Effector CD4-positive, alpha-beta T cell (primary cell): Measurements from ENCODE around the gene CDK11B.
"Not testable (repeated sequence)": the region's sequence is repeated elsewhere in the genome, so short reads cannot be mapped to it uniquely, and the experiment has no call there.

ENCODE experiments used
- DNase-seq: peaks from one replicate; pipeline ENCODE4 v3.0.0-alpha.2; 2020

CDK11B gene

GRCh38 chr1:1597275-1597930 lies 61.4 kb downstream of the CDK11B start:
- no peak for DNase-seq

GRCh38 chr1:1596493-1597274 lies 62.1 kb downstream of the CDK11B start:
- DNase-seq, result no peak

GRCh38 chr1:1595341-1595740 lies 63.5 kb downstream of the CDK11B start:
- not testable (repeated sequence) for DNase-seq

GRCh38 chr1:1594602-1595260 lies 64.1 kb downstream of the CDK11B start:
- no peak for DNase-seq

GRCh38 chr1:1593834-1594601 lies 64.8 kb downstream of the CDK11B start:
- no peak for DNase-seq

GRCh38 chr1:1591452-1591851 lies 67.4 kb downstream of the CDK11B start:
- no peak for DNase-seq
